NCI-H2196 (cell line): Measurements from ENCODE around the gene STK32A.

ENCODE experiments used
- DNase-seq: peaks from one replicate; lab custom pipeline; 2025; ENCODE audit not compliant: unreplicated experiment; lab: John Stamatoyannopoulos, UW

Gene STK32A

GRCh38 chr5:147248561-147248960 is 13.7 kb downstream of the STK32A start:
- DNase-seq, result no peak

GRCh38 chr5:147259837-147260236 is 25.0 kb downstream of the STK32A start:
- DNase-seq, result no peak

- DNase-seq, result no peak
Measured at GRCh38 chr5:147267082-147267832, 32.4 kb downstream of the STK32A start.

- no peak for DNase-seq
Measured at GRCh38 chr5:147276497-147276896, 41.7 kb downstream of the STK32A start.

- DNase-seq, result no peak
Measured at GRCh38 chr5:147286296-147286695, 51.5 kb downstream of the STK32A start.

GRCh38 chr5:147287110-147287509 is 52.3 kb downstream of the STK32A start:
- no peak for DNase-seq

GRCh38 chr5:147290261-147290660 is 55.4 kb downstream of the STK32A start:
- peak; percentile 64 for DNase-seq

- no peak for DNase-seq
Measured at GRCh38 chr5:147303251-147303650, 68.4 kb downstream of the STK32A start.

GRCh38 chr5:147303976-147304375 is 69.2 kb downstream of the STK32A start:
- peak; percentile 44 for DNase-seq

GRCh38 chr5:147305147-147305546 is 70.3 kb downstream of the STK32A start:
- no peak for DNase-seq

- no peak for DNase-seq
Measured at GRCh38 chr5:147306351-147306750, 71.5 kb downstream of the STK32A start.

GRCh38 chr5:147307170-147307569 is 72.3 kb downstream of the STK32A start:
- DNase-seq, result no peak

- DNase-seq, result no peak
Measured at GRCh38 chr5:147309621-147310020, 74.8 kb downstream of the STK32A start.

- peak; percentile 93 for DNase-seq
Measured at GRCh38 chr5:147310059-147310704, 75.4 kb downstream of the STK32A start.

- DNase-seq, result no peak
Measured at GRCh38 chr5:147317978-147318684, 83.3 kb downstream of the STK32A start.

- DNase-seq, result no peak
Measured at GRCh38 chr5:147321569-147321968, 86.7 kb downstream of the STK32A start.

- DNase-seq, result no peak
Measured at GRCh38 chr5:147327421-147327820, 92.6 kb downstream of the STK32A start.

- DNase-seq, result no peak
Measured at GRCh38 chr5:147327905-147328304, 93.1 kb downstream of the STK32A start.

GRCh38 chr5:147332658-147333057 is 97.8 kb downstream of the STK32A start:
- no peak for DNase-seq

- no peak for DNase-seq
Measured at GRCh38 chr5:147336876-147337275, 102.0 kb downstream of the STK32A start.

GRCh38 chr5:147339313-147339712 is 104.5 kb downstream of the STK32A start:
- DNase-seq, result no peak

GRCh38 chr5:147340941-147341340 is 106.1 kb downstream of the STK32A start:
- DNase-seq, result no peak
